ENCODE data around the gene BATF3. TPM values are rescaled to one million over a fixed set of nuclear protein-coding genes. Genes with fewer than 3 reads are reported as not detected.

The BATF3 gene
- total RNA-seq, 1 donor from 2014 or later, result 5.4 TPM

- DNase-seq (ENCODE audit: low read depth), result no peak
- Histone ChIP-seq H3K36me3 (ENCODE audit: control insufficient read depth, insufficient read depth, low read length) (no peaks in the 10 kb centered on the region), H3K27me3 (ENCODE audit: control insufficient read depth, insufficient read depth, low read length) (peaks cover 26% of the 10 kb centered on the region), H3K4me3 (ENCODE audit: low read depth, low read length) (no peak overlapping the region)
- TF ChIP-seq CTCF (IDR thresholded peaks at IDR 0.05; ENCODE audit: insufficient read depth, low read length, poor library complexity, severe bottlenecking), result no peak
Measured at GRCh38 chr1:212701910-212702309, 2.3 kb upstream of the BATF3 start.

GRCh38 chr1:212700892-212701819 is 1.5 kb upstream of the BATF3 start:
- DNase-seq (ENCODE audit: low read depth), result no peak
- Histone ChIP-seq H3K27me3 (ENCODE audit: control insufficient read depth, insufficient read depth, low read length) (peaks cover 26% of the 10 kb centered on the region), H3K36me3 (ENCODE audit: control insufficient read depth, insufficient read depth, low read length) (no peaks in the 10 kb centered on the region), H3K4me3 (ENCODE audit: low read depth, low read length) (peak overlapping the region; percentile 40)
- TF ChIP-seq CTCF (IDR thresholded peaks at IDR 0.05; ENCODE audit: insufficient read depth, low read length, poor library complexity, severe bottlenecking), result peak; percentile 18

GRCh38 chr1:212700223-212700891 is 717 bp upstream of the BATF3 start:
- peaks cover 26% of the 10 kb centered on the region for H3K27me3 ChIP-seq (ENCODE audit: control insufficient read depth, insufficient read depth, low read length)

DNA sequence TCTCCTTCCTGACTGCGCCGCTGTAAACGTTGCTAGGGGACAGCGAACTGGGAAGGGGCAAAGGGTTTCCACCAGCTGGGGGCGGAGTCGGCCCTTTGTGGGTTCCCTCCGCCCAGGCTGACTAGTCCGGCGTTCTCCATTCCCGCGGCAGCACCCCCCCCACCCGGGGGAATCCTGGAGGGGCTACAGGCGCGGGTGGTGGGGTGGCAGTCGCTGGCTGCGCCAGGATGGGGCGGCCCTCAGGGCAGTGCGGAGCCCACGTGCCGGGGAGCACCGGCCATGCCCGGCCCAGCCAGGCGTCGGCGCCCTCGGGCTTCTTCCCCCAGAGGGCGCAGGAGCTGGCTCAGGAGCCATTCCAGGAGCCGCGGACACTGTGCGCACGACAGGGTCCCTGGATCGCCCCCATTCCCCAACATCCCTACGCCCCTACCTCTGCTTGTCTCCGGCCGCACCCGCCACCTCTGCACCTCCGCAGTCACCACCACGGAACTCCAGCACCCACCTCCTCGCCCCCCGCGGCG is 476 bp downstream of the BATF3 start:
- no peaks in the 10 kb centered on the region for H3K36me3 ChIP-seq (ENCODE audit: control insufficient read depth, insufficient read depth, low read length)
- peak overlapping the region; percentile 40 for H3K4me3 ChIP-seq (ENCODE audit: low read depth, low read length)
- H3K27me3 ChIP-seq (ENCODE audit: control insufficient read depth, insufficient read depth, low read length), result peaks cover 26% of the 10 kb centered on the region
- DNase-seq (ENCODE audit: low read depth), result no peak
- peak; percentile 50 for TF ChIP-seq CTCF (IDR thresholded peaks at IDR 0.05; ENCODE audit: insufficient read depth, low read length, poor library complexity, severe bottlenecking)

More at GRCh38 chr1:212700223-212700891, 717 bp upstream of the BATF3 start:
- no peak for TF ChIP-seq CTCF (IDR thresholded peaks at IDR 0.05; ENCODE audit: insufficient read depth, low read length, poor library complexity, severe bottlenecking)
- no peaks in the 10 kb centered on the region for H3K36me3 ChIP-seq (ENCODE audit: control insufficient read depth, insufficient read depth, low read length)
- DNase-seq (ENCODE audit: low read depth), result no peak
- peak overlapping the region; percentile 40 for H3K4me3 ChIP-seq (ENCODE audit: low read depth, low read length)

DNA sequence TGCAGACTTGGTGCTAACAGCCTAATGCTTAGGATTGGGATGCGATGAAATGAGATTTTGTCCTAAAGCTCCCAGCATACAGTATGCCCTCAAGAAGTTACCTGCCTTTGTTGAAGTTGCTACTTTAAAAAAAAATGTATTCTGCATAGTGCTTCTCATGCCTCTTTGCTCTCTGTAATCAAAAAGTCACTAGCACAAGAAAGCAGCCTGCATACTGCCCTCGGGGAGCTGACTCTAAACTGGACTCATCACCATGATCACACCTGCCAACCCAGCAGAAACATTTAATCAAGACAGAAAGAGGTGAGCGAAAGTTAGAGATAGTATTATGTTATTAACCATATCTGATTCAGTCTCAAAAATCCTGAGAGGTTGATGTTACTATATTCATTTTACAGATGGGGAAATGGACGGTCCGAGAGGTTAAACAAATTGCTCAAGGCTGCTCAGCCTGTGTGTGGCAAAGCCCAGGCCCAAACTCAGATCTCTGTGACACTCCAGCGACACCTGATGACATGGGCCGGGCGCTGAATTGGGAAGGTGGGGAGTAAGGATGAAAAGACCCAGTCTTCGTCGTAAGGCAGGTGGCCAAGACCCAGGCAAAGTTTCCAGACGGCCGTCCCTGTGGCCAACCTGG is 1.1 kb downstream of the BATF3 start:
- DNase-seq (ENCODE audit: low read depth), result no peak
- Histone ChIP-seq H3K27me3 (ENCODE audit: control insufficient read depth, insufficient read depth, low read length) (peaks cover 26% of the 10 kb centered on the region), H3K36me3 (ENCODE audit: control insufficient read depth, insufficient read depth, low read length) (no peaks in the 10 kb centered on the region), H3K4me3 (ENCODE audit: low read depth, low read length) (peak overlapping the region; percentile 40)
- TF ChIP-seq CTCF (IDR thresholded peaks at IDR 0.05; ENCODE audit: insufficient read depth, low read length, poor library complexity, severe bottlenecking), result no peak

Measured in kidney epithelial cell (primary cell).